Activated T-cell treated with anti-CD3 and anti-CD28 coated beads, Interleukin-2, amount 50 U/mL, for 4 hours (primary cell): Measurements from ENCODE around the gene PAX4. TPM values are rescaled to one million over a fixed set of nuclear protein-coding genes. Genes with fewer than 3 reads are reported as not detected.
A peak's percentile ranks its signal among the peaks of the same experiment; 100 is the strongest.

Experiments
- ATAC-seq, 2 donors: fragments of 200-7000 bp; cut with Tn5 transposase; one replicate each; pipeline ENCODE4 v1.10.0; 2021
- DNase-seq: peaks from one replicate; pipeline ENCODE4 v3.0.0-alpha.2; 2020
- H3K27me3 Mint-ChIP-seq: one replicate; pipeline ENCODE4 v1.8.0; 2021; ENCODE audit warnings: low read depth, mixed read lengths
- H3K36me3 Mint-ChIP-seq: one replicate; pipeline ENCODE4 v1.8.0; 2022; ENCODE audit warnings: mixed read lengths; ENCODE audit not compliant: insufficient read depth
- H3K4me1 Mint-ChIP-seq: one replicate; pipeline ENCODE4 v1.8.0; 2021; ENCODE audit warnings: low read depth, mixed read lengths
- H3K4me3 Mint-ChIP-seq: one replicate; pipeline ENCODE4 v1.8.0; 2021; ENCODE audit warnings: mild to moderate bottlenecking, moderate library complexity, mixed read lengths
- H3K9me3 Mint-ChIP-seq: one replicate; pipeline ENCODE4 v1.8.0; 2021; ENCODE audit warnings: mixed read lengths
- total RNA-seq, 3 donors: library from RNA; stranded (reverse); gene quantifications; one replicate each; pipeline ENCODE4 v1.2.1, GENCODE V29; 2021

Gene PAX4, protein sequence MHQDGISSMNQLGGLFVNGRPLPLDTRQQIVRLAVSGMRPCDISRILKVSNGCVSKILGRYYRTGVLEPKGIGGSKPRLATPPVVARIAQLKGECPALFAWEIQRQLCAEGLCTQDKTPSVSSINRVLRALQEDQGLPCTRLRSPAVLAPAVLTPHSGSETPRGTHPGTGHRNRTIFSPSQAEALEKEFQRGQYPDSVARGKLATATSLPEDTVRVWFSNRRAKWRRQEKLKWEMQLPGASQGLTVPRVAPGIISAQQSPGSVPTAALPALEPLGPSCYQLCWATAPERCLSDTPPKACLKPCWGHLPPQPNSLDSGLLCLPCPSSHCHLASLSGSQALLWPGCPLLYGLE
- total RNA-seq = not detected

GRCh38 chr7:127618042-127618441 lies at the start of gene PAX4:
Gene PAX4, minus strand, starts transcription at chr7:127618142. Its CDS starts 2,214 bp downstream, at chr7:127615928.
- H3K9me3 Mint-ChIP-seq = no peaks in the 10 kb centered on the region
- no peak within 1 kb of the TSS for H3K4me3 Mint-ChIP-seq
- H3K36me3 Mint-ChIP-seq = no peaks in the 10 kb centered on the region
- DNase-seq (no peak), ATAC-seq (no peak)
- peaks cover 5% of the 10 kb centered on the region for H3K4me1 Mint-ChIP-seq
- peaks cover 47% of the 10 kb centered on the region for H3K27me3 Mint-ChIP-seq

- no peaks in the 10 kb centered on the region for H3K27me3 Mint-ChIP-seq
- peaks cover 42% of the 10 kb centered on the region for H3K36me3 Mint-ChIP-seq
- H3K4me1 Mint-ChIP-seq = peaks cover 55% of the 10 kb centered on the region
- peak overlapping the region; percentile 3 for H3K4me3 Mint-ChIP-seq
- no peaks in the 10 kb centered on the region for H3K9me3 Mint-ChIP-seq
- DNase-seq (no peak), ATAC-seq (peak; percentile 63 to 70)
These were observed 49.2 kb upstream of the PAX4 start for GRCh38 chr7:127667017-127667670.

DNA sequence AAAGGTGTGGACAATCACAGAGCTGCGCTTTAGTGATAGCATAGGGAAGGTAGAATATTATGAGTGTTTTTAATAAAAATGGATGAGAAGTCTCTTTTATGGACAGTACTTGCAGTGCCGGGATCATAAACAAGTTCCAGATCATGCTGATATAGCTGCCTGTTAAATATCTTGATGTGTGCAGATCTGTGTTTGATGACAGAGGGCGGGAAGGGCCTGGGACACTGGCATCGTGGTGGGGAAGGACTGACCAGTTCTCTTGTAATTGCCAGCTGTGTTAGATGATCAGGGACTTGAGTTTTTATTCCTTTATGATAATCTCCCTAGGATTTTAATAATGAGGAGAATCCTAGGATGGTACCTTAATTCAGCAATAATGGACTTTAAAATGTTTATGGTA lies 48.7 kb upstream of the PAX4 start:
- H3K36me3 Mint-ChIP-seq = peaks cover 44% of the 10 kb centered on the region
- peaks cover 58% of the 10 kb centered on the region for H3K4me1 Mint-ChIP-seq
- no peak overlapping the region for H3K4me3 Mint-ChIP-seq
- H3K27me3 Mint-ChIP-seq = no peaks in the 10 kb centered on the region
- DNase-seq = no peak
- ATAC-seq = no peak
- no peaks in the 10 kb centered on the region for H3K9me3 Mint-ChIP-seq

DNA sequence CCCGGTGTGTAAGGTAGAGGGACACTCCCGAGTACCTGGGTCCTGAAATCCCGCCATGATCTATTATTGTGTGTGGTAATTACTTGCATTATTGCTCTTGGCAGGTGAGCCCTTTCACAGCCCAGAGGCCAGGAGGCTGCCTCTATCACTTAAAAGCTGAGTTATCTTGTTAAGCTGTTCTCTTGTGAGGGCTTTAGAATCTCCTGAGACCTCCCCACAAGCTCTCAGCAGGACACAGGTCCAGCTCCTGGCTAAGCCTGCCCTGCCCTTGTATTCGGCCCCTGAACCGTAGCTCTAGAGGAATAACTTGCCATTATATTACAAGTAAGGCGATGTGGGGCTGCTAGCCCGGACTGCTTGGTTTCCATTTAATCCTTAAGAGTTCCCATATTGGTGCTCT lies 48.0 kb upstream of the PAX4 start:
- no peaks in the 10 kb centered on the region for H3K27me3 Mint-ChIP-seq
- no peaks in the 10 kb centered on the region for H3K9me3 Mint-ChIP-seq
- H3K4me1 Mint-ChIP-seq = peaks cover 62% of the 10 kb centered on the region
- H3K36me3 Mint-ChIP-seq = peaks cover 50% of the 10 kb centered on the region
- DNase-seq = no peak
- no peak overlapping the region for H3K4me3 Mint-ChIP-seq
- no peak for ATAC-seq

- Mint-ChIP-seq H3K36me3 (peaks cover 52% of the 10 kb centered on the region), H3K27me3 (no peaks in the 10 kb centered on the region), H3K9me3 (no peaks in the 10 kb centered on the region), H3K4me1 (peaks cover 67% of the 10 kb centered on the region), H3K4me3 (no peak overlapping the region)
- DNase-seq (no peak), ATAC-seq (no peak)
These were observed 41.2 kb upstream of the PAX4 start for GRCh38 chr7:127658970-127659630.

GRCh38 chr7:127657500-127657899 lies 39.6 kb upstream of the PAX4 start:
- Mint-ChIP-seq H3K4me3 (no peak overlapping the region), H3K27me3 (no peaks in the 10 kb centered on the region), H3K9me3 (no peaks in the 10 kb centered on the region), H3K4me1 (peaks cover 76% of the 10 kb centered on the region), H3K36me3 (peaks cover 52% of the 10 kb centered on the region)
- no peak for ATAC-seq
- DNase-seq = no peak

DNA sequence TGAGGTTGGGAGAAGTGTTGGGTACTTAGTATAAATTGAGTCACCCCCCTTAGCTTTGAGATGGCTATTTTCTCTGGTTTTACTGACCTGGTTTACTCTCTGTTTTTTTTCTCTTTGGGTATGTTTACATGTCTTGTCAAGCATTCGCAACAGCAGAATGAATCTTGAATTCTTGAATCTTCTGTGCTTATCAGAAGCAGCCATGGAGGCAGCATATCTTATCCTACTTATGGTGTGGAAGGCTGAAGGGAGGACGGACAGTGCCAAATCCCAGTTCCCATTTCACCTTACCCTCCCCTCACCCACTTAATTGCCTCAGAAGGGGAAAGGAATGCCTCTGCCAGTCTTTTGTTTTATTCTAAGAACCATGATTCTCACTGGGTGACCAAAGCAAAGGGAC lies 37.8 kb upstream of the PAX4 start:
- H3K4me1 Mint-ChIP-seq = peaks cover 76% of the 10 kb centered on the region
- H3K4me3 Mint-ChIP-seq = no peak overlapping the region
- peaks cover 40% of the 10 kb centered on the region for H3K36me3 Mint-ChIP-seq
- no peaks in the 10 kb centered on the region for H3K9me3 Mint-ChIP-seq
- ATAC-seq (no peak), DNase-seq (no peak)
- H3K27me3 Mint-ChIP-seq = no peaks in the 10 kb centered on the region

DNA sequence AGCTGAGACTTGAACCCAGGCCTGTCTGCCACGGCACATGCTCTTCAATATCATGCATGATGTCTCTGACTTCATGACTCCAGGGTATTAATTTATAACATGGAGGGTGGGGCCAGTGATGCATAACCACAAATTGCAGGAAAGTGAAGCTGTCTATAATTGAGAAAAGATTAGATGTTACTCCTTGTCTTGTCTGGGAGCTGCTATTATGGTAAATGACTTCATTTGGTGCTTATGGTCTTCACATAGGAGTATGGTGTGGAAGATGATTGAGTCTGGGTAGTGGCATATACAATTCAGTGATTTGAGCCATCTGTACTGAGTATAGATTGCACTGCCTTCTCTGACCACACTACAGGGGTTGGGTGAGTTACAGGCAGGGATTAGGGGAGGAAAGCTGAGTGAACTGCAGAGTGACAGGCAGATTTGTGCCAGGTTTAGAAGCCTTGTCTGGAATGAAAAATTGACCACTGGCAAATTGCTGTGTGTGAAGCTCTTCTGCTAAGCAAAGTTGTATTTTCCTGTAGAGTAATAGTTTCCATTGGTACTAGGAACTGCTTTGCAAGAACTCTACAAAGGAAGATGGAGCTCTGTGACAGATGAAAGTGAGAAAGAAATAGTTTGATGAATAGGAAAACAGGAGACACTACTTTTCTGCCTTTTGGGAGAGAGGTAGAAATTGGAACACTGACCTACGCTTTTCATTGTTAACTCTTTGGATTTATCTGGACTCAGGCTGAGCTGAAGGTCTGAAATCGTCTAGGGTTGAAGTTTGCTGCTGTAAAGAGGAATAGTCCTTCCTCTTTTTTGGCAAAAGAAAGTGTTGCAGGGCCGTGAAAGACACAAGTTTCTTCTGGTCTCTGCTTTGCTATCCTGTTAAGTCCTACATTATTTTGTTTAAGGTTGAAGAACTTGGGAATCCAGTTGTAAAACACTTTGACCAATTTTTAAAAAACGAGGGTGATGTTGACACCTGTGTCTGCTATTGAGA lies 36.8 kb upstream of the PAX4 start:
- H3K4me1 Mint-ChIP-seq = peaks cover 68% of the 10 kb centered on the region
- no peak for DNase-seq
- peak overlapping the region; percentile 100 for H3K4me3 Mint-ChIP-seq
- no peak for ATAC-seq
- H3K9me3 Mint-ChIP-seq = no peaks in the 10 kb centered on the region
- H3K36me3 Mint-ChIP-seq = peaks cover 32% of the 10 kb centered on the region
- no peaks in the 10 kb centered on the region for H3K27me3 Mint-ChIP-seq

DNA sequence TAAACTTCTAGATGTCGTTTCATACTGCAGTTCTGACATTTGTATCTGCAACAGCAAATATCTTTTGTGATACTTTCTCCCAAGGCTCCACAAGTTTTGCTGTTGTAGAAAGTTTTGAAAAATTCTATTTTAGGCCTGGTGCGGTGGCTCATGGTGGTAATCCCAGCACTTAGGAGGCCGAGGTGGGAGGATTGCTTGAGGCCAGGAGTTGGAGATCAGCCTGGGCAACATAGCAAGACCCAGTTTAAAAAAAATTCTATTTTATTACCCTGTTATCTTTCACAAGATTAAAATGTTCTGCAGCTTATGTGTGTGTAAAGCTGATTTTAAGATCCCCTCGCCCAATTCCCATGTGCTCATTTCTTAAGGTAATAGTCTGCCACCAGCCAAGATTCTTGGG lies 35.5 kb upstream of the PAX4 start:
- ATAC-seq = no peak
- Mint-ChIP-seq H3K9me3 (no peaks in the 10 kb centered on the region), H3K4me1 (peaks cover 59% of the 10 kb centered on the region), H3K4me3 (peak overlapping the region; percentile 100), H3K36me3 (peaks cover 23% of the 10 kb centered on the region), H3K27me3 (no peaks in the 10 kb centered on the region)
- DNase-seq = no peak

GRCh38 chr7:127652333-127653248 lies 34.6 kb upstream of the PAX4 start:
- H3K4me3 Mint-ChIP-seq = peak overlapping the region; percentile 100
- no peaks in the 10 kb centered on the region for H3K9me3 Mint-ChIP-seq
- ATAC-seq (peak; percentile 34 to 39), DNase-seq (no peak)
- H3K36me3 Mint-ChIP-seq = peaks cover 20% of the 10 kb centered on the region
- no peaks in the 10 kb centered on the region for H3K27me3 Mint-ChIP-seq
- H3K4me1 Mint-ChIP-seq = peaks cover 55% of the 10 kb centered on the region

GRCh38 chr7:127651556-127652332 lies 33.8 kb upstream of the PAX4 start, which contains the start of gene SND1:
Gene SND1, plus strand, starts transcription at chr7:127652194. Its CDS starts 180 bp downstream, at chr7:127652374.
- Mint-ChIP-seq H3K36me3 (peaks cover 17% of the 10 kb centered on the region), H3K9me3 (no peaks in the 10 kb centered on the region), H3K4me3 (peak within 1 kb of the TSS; percentile 100), H3K27me3 (no peaks in the 10 kb centered on the region), H3K4me1 (peaks cover 51% of the 10 kb centered on the region)
- ATAC-seq (peak; percentile 96), DNase-seq (peak; percentile 97)

- peaks cover 46% of the 10 kb centered on the region for H3K4me1 Mint-ChIP-seq
- H3K36me3 Mint-ChIP-seq = peaks cover 15% of the 10 kb centered on the region
- H3K9me3 Mint-ChIP-seq = no peaks in the 10 kb centered on the region
- ATAC-seq (peak in 1 of 2 donors; percentile 4), DNase-seq (no peak)
- H3K4me3 Mint-ChIP-seq = peak overlapping the region; percentile 100
- H3K27me3 Mint-ChIP-seq = no peaks in the 10 kb centered on the region
These were observed 33.1 kb upstream of the PAX4 start for GRCh38 chr7:127650847-127651555.
